Astrocyte (in vitro differentiated cells and primary cell): ENCODE measurements around the gene PLEKHM2. TPM values are rescaled to one million over a fixed set of nuclear protein-coding genes. Genes with fewer than 3 reads are reported as not detected.

Experiments used
- DNase-seq: peaks from one replicate; pipeline ENCODE4 v3.0.0-alpha.2; 2010; ENCODE audit warnings: low read depth
- FAIRE-seq: peaks from 2 replicates; lab custom pipeline; 2011; peaks lifted over from hg19 to GRCh38; lab: Jason Lieb, UNC
- H2AFZ ChIP-seq: 2 replicates; pipeline ENCODE4 v1.6.0; 2012; ENCODE audit warnings: low read depth, low read length, inconsistent platforms
- H3K27ac ChIP-seq: 2 replicates; pipeline ENCODE4 v1.5.1; 2011; ENCODE audit warnings: low read depth, low read length, inconsistent platforms
- H3K27me3 ChIP-seq: 2 replicates; pipeline ENCODE4 v1.6.0; 2011; ENCODE audit warnings: low read length, inconsistent platforms; ENCODE audit not compliant: insufficient read depth
- H3K36me3 ChIP-seq: 2 replicates; pipeline ENCODE4 v1.5.1; 2011; ENCODE audit warnings: low read length, inconsistent platforms; ENCODE audit not compliant: insufficient read depth
- H3K4me1 ChIP-seq: 2 replicates; pipeline ENCODE4 v1.5.1; 2011; ENCODE audit warnings: low read length, inconsistent platforms; ENCODE audit not compliant: insufficient read depth
- H3K4me2 ChIP-seq: 2 replicates; pipeline ENCODE4 v1.6.0; 2012; ENCODE audit warnings: low read length, inconsistent platforms
- H3K4me3 ChIP-seq: 2 replicates; pipeline ENCODE4 v1.5.1; 2011; ENCODE audit warnings: low read depth, mild to moderate bottlenecking, low read length, inconsistent platforms; ENCODE audit not compliant: insufficient read depth
- H3K79me2 ChIP-seq: 2 replicates; pipeline ENCODE4 v1.6.0; 2012; ENCODE audit warnings: mild to moderate bottlenecking, low read length, inconsistent platforms; ENCODE audit not compliant: insufficient read depth
- H3K9ac ChIP-seq: 2 replicates; pipeline ENCODE4 v1.6.0; 2012; ENCODE audit warnings: mild to moderate bottlenecking, low read length, inconsistent platforms
- H3K9me3 ChIP-seq: 2 replicates; pipeline ENCODE4 v1.5.1; 2012; ENCODE audit warnings: low read depth, mild to moderate bottlenecking, low read length, inconsistent platforms; ENCODE audit not compliant: insufficient read depth
- H4K20me1 ChIP-seq: 2 replicates; pipeline ENCODE4 v1.6.0; 2012; ENCODE audit warnings: low read length, inconsistent platforms; ENCODE audit not compliant: insufficient read depth
- H3K27ac Mint-ChIP-seq: one replicate; pipeline ENCODE4 v1.8.0; 2021; ENCODE audit warnings: mild to moderate bottlenecking, mixed read lengths; ENCODE audit not compliant: unreplicated experiment
- H3K27me3 Mint-ChIP-seq: one replicate; pipeline ENCODE4 v1.8.0; 2021; ENCODE audit warnings: low read depth, mixed read lengths; ENCODE audit not compliant: unreplicated experiment
- H3K36me3 Mint-ChIP-seq: one replicate; pipeline ENCODE4 v1.8.0; 2021; ENCODE audit warnings: low read depth, mixed read lengths; ENCODE audit not compliant: unreplicated experiment
- H3K4me1 Mint-ChIP-seq: one replicate; pipeline ENCODE4 v1.8.0; 2021; ENCODE audit warnings: low read depth, mixed read lengths; ENCODE audit not compliant: unreplicated experiment
- H3K4me3 Mint-ChIP-seq: one replicate; pipeline ENCODE4 v1.8.0; 2021; ENCODE audit warnings: mild to moderate bottlenecking, moderate library complexity, mixed read lengths; ENCODE audit not compliant: unreplicated experiment
- H3K9me3 Mint-ChIP-seq: one replicate; pipeline ENCODE4 v1.8.0; 2021; ENCODE audit warnings: mild to moderate bottlenecking, mixed read lengths; ENCODE audit not compliant: unreplicated experiment
- EZH2 ChIP-seq: IDR thresholded peaks from 2 replicates; pipeline ENCODE4 v1.6.1; 2012; ENCODE audit warnings: mild to moderate bottlenecking, low read length, inconsistent platforms; ENCODE audit not compliant: insufficient read depth
- total RNA-seq: library from RNA; stranded (reverse); gene quantifications from 2 replicates; pipeline ENCODE4 v1.2.1, GENCODE V29; 2021
- TF ChIP-seq, protein P1 (sequence below): IDR thresholded peaks from 2 replicates; pipeline ENCODE4 v1.5.1; 2011; ENCODE audit warnings: low read depth, mild to moderate bottlenecking, inconsistent platforms, low read length, moderate library complexity; ENCODE audit not compliant: insufficient read depth

PLEKHM2 gene
- total RNA-seq, 1 donor from 2014 or later: 48.3 TPM

DNA sequence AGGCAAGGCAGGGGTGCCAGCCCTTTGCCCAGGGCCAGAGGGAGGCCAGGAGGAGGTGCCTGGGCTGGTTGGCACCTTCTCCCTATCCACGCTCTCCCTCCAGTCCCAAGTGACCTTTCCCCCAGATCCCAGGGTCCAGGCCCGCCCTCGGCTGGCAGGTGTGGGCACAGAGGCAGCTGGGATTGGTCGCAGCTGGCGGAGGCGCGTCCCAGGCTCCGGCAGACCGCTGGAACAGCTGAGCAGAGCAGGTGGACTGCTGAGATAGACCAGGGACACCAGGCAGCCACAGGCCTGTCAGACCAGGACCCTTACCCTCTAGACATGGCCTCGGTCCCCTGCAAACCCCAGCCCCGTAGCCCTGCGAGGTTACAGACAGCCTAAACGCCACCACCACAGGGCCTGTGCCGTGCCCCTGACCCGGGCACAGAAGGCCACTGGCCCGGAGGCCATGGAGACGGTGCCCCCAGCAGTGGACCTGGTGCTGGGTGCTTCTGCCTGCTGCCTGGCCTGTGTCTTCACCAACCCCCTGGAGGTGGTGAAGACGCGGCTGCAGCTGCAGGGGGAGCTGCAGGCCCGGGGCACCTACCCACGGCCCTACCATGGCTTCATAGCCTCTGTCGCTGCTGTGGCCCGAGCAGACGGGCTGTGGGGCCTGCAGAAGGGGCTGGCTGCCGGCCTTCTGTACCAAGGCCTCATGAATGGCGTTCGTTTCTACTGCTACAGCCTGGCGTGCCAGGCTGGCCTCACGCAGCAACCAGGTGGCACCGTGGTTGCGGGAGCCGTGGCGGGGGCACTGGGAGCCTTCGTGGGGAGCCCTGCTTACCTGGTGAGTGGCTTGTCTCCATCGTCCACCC is 52.1 kb downstream of the PLEKHM2 start, which contains the start of gene SLC25A34:
TSS of gene SLC25A34 (plus strand) at position 221 of the 854 bp plus-strand sequence. CDS start at position 449, 228 bp downstream.
- Mint-ChIP-seq H3K9me3 (no peaks in the 10 kb centered on the region), H3K4me1 (no peaks in the 10 kb centered on the region), H3K36me3 (peaks cover 6% of the 10 kb centered on the region), H3K4me3 (no peak within 1 kb of the TSS), H3K27ac (no peak within 1 kb of the TSS), H3K27me3 (no peaks in the 10 kb centered on the region)
- H3K4me3 ChIP-seq: no peak within 1 kb of the TSS
- H3K27ac ChIP-seq: no peak within 1 kb of the TSS
- H3K4me2 ChIP-seq: no peak within 1 kb of the TSS
- no peaks in the 10 kb centered on the region for H3K4me1 ChIP-seq
- H3K27me3 ChIP-seq: no peaks in the 10 kb centered on the region
- no peaks in the 10 kb centered on the region for H4K20me1 ChIP-seq
- no peak for TF ChIP-seq EZH2
- TF ChIP-seq, protein P1, sequence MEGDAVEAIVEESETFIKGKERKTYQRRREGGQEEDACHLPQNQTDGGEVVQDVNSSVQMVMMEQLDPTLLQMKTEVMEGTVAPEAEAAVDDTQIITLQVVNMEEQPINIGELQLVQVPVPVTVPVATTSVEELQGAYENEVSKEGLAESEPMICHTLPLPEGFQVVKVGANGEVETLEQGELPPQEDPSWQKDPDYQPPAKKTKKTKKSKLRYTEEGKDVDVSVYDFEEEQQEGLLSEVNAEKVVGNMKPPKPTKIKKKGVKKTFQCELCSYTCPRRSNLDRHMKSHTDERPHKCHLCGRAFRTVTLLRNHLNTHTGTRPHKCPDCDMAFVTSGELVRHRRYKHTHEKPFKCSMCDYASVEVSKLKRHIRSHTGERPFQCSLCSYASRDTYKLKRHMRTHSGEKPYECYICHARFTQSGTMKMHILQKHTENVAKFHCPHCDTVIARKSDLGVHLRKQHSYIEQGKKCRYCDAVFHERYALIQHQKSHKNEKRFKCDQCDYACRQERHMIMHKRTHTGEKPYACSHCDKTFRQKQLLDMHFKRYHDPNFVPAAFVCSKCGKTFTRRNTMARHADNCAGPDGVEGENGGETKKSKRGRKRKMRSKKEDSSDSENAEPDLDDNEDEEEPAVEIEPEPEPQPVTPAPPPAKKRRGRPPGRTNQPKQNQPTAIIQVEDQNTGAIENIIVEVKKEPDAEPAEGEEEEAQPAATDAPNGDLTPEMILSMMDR: no peak
- FAIRE-seq: no peak
- no peaks in the 10 kb centered on the region for H3K9me3 ChIP-seq
- H3K79me2 ChIP-seq: no peaks in the 10 kb centered on the region
- no peaks in the 10 kb centered on the region for H3K36me3 ChIP-seq
- H3K9ac ChIP-seq: no peak within 1 kb of the TSS
- H2AFZ ChIP-seq: no peak within 1 kb of the TSS
- no peak for DNase-seq

DNA sequence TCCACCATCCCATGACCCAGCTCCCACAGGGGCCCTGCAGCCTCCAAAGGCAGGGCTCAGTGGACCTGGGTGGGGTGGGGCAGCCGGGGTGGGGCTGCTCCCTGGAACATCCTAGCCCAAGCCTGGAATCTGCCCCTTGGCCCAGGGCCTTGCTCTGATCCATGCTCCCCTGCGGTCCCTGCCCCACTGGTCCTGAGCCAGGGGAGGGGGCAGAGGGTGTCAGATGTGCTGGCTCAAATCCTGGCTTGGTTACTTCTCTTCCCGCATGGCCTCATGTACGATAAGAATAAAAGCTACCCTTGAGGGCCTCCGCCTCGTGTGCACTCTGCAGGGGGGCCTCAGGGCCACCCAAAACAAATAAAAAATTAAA is 52.8 kb downstream of the PLEKHM2 start:
- no peaks in the 10 kb centered on the region for H3K4me1 Mint-ChIP-seq
- H3K27ac Mint-ChIP-seq: no peak overlapping the region
- no peaks in the 10 kb centered on the region for H3K9me3 Mint-ChIP-seq
- H2AFZ ChIP-seq: no peak overlapping the region
- no peak for TF ChIP-seq EZH2
- TF ChIP-seq, protein P1: no peak
- H3K9me3 ChIP-seq: no peaks in the 10 kb centered on the region
- no peak overlapping the region for H3K4me3 Mint-ChIP-seq
- peaks cover 6% of the 10 kb centered on the region for H3K36me3 Mint-ChIP-seq
- H3K79me2 ChIP-seq: no peaks in the 10 kb centered on the region
- no peaks in the 10 kb centered on the region for H3K4me1 ChIP-seq
- H3K36me3 ChIP-seq: no peaks in the 10 kb centered on the region
- H3K9ac ChIP-seq: no peak overlapping the region
- H3K27me3 Mint-ChIP-seq: no peaks in the 10 kb centered on the region
- H3K27ac ChIP-seq: no peak overlapping the region
- FAIRE-seq (no peak), DNase-seq (no peak)
- H4K20me1 ChIP-seq: no peaks in the 10 kb centered on the region
- no peak overlapping the region for H3K4me2 ChIP-seq
- H3K4me3 ChIP-seq: no peak overlapping the region
- H3K27me3 ChIP-seq: no peaks in the 10 kb centered on the region
